Liver (tissue), 3 donors: ENCODE measurements around the gene SCYL3.

ENCODE experiments used
- ATF3 ChIP-seq: IDR thresholded peaks from 2 replicates; pipeline ENCODE4 v1.6.1; 2016; ENCODE audit warnings: antibody characterized with exemption
- CTCF ChIP-seq: fragments of 150-350 bp; IDR thresholded peaks from 2 replicates; pipeline ENCODE4 v1.5.1; 2017; ENCODE audit warnings: improper control_type of control experiment, low read depth, low read length; ENCODE audit not compliant: missing input control
- EGR1 ChIP-seq, 2 donors: IDR thresholded peaks; 2 replicates each; pipeline ENCODE4 v1.6.1; 2016 to 2018; ENCODE audit warnings: antibody characterized with exemption in 2 of 2, low read depth in 2 of 2
- FOXA2 ChIP-seq: IDR thresholded peaks from 2 replicates; pipeline ENCODE4 v1.6.1; 2016; ENCODE audit warnings: antibody characterized with exemption
- GABPA ChIP-seq, 2 donors: IDR thresholded peaks in 1 of 2; conservative IDR thresholded peaks in 1 of 2; 2 replicates each; pipeline ENCODE4 v1.6.1; 2016; ENCODE audit warnings: antibody characterized with exemption in 2 of 2, mild to moderate bottlenecking in 1 of 2, moderate library complexity in 1 of 2
- HNF4G ChIP-seq: IDR thresholded peaks from 2 replicates; pipeline ENCODE4 v1.6.1; 2016; ENCODE audit warnings: antibody characterized with exemption
- MAX ChIP-seq: IDR thresholded peaks from 2 replicates; pipeline ENCODE4 v1.6.1; 2016; ENCODE audit warnings: antibody characterized with exemption
- NR2F2 ChIP-seq: IDR thresholded peaks from 2 replicates; pipeline ENCODE4 v1.6.1; 2016; ENCODE audit warnings: antibody characterized with exemption
- RAD21 ChIP-seq, 2 donors: IDR thresholded peaks; 2 replicates each; pipeline ENCODE4 v1.6.1; 2016; ENCODE audit warnings: antibody characterized with exemption in 2 of 2, mild to moderate bottlenecking in 2 of 2
- REST ChIP-seq: IDR thresholded peaks from 2 replicates; pipeline ENCODE4 v1.6.1; 2016; ENCODE audit warnings: antibody characterized with exemption, mild to moderate bottlenecking
- RXRA ChIP-seq, 2 donors: IDR thresholded peaks; 2 replicates each; pipeline ENCODE4 v1.6.1; 2017 to 2018; ENCODE audit warnings: antibody characterized with exemption in 2 of 2, mild to moderate bottlenecking in 1 of 2
- SP1 ChIP-seq: IDR thresholded peaks from 2 replicates; pipeline ENCODE4 v1.6.1; 2018; ENCODE audit warnings: antibody characterized with exemption, mild to moderate bottlenecking
- TAF1 ChIP-seq: conservative IDR thresholded peaks from 2 replicates; pipeline ENCODE4 v1.6.1; 2016; ENCODE audit warnings: antibody characterized with exemption, mild to moderate bottlenecking
- YY1 ChIP-seq: IDR thresholded peaks from 2 replicates; pipeline ENCODE4 v1.6.1; 2016; ENCODE audit warnings: antibody characterized with exemption, mild to moderate bottlenecking
- donor health status: healthy.
- donor health status: healthy.

- TF ChIP-seq EGR1 (IDR thresholded peaks at IDR 0.05; ENCODE audit: low read depth in 2 of 2) (no peak), CTCF (no peak), RXRA (IDR thresholded peaks at IDR 0.05) (no peak), ATF3 (no peak), SP1 (no peak), GABPA (IDR thresholded peaks at IDR 0.05 in 1 of 2, conservative IDR thresholded peaks at IDR 0.05 in 1 of 2) (no peak), REST (no peak), MAX (no peak), YY1 (no peak), RAD21 (IDR thresholded peaks at IDR 0.05) (no peak), HNF4G (no peak), NR2F2 (peak; percentile 6), TAF1 (no peak), FOXA2 (no peak)
Observed at GRCh38 chr1:169894424-169895145, 889 bp upstream of the SCYL3 start.
